GM19099 (cell line): ENCODE results near the gene CAGE1.

Source experiments
- POLR2A ChIP-seq: IDR thresholded peaks from 3 replicates; pipeline ENCODE4 v1.6.1; 2011; ENCODE audit warnings: low read depth; ENCODE audit not compliant: insufficient read length; ENCODE audit errors: extremely low read depth

The CAGE1 gene

DNA sequence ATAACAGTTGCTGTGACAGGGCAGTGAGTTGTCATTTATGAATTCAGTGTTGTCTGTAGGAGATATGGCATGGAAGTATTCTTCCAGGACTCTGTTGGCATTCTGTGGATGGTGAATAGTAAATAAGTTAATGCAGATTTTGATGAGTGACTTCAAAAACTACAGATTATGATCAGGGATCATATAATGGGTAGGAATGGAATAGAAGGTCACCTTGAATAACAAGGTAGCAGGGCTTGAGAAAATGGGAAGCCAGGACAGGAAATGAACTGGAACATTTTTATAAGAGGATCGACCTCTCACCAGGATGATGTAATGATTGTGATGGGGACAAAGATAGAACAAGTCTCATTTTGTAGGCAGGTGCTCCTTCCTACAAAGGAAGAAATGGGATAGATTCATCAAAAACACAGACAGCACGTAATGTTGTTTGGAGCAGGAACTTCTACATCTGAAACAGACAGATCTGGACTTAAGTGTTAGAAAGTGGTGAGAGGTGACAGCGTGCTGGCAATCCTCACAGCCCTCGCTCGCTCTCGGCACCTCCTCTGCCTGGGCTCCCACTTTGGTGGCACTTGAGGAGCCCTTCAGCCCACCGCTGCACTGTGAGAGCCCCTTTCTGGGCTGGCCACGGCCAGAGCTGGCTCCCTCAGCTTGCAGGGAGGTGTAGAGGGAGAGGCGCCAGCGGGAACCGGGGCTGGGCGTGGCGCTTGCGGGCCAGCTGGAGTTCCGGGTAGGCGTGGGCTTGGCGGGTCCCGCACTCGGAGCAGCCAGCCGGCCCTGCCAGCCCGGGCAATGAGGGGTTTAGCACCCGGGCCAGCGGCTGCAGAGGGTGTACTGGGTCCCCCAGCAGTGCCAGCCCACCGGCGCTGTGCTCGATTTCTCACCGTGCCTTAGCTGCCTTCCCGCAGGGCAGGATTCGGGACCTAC lies 45.7 kb downstream of the CAGE1 start:
- no peak for TF ChIP-seq POLR2A

DNA sequence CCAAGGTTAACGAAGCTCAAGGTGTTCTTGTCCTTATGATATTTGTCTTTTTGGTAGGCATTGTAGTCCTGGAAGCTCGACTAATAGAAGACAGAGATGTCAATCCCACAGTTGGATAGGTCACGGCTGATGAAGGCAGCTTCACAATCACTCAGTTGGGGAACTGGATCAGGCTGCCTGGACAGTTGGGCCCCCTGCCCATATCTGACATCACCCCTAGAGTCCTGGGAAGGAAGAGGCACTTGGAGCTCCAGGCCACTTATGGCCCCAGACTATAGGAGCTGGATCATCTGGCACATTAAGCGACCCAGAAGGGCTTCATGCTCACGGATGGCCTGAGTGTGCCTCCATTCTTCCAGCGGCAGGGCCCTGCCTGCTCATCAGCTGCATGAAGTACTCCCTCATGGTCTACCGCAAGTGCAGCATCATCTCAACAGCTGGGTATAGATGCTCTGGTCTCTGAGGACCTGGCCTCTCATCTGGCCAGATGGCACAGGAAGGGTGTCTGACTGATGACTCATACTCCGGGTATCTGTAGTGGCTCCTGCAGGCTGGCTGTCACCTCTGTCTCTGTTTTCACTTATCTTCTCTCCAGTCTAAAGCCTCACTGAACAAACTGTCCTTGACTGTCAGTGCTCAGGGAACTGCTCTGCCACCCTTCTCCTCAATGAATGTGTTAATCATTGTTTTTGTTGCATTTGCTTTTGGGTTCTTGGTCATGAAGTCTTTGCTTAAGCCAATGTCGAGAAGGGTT lies 47.4 kb downstream of the CAGE1 start:
- no peak for TF ChIP-seq POLR2A

GRCh38 chr6:7341271-7341670 lies 48.3 kb downstream of the CAGE1 start:
- no peak for TF ChIP-seq POLR2A

- TF ChIP-seq POLR2A: no peak
These were observed 51.5 kb downstream of the CAGE1 start for GRCh38 chr6:7338031-7338430.

GRCh38 chr6:7335519-7335918 lies 54.0 kb downstream of the CAGE1 start:
- TF ChIP-seq POLR2A: no peak

GRCh38 chr6:7334685-7335084 lies 54.9 kb downstream of the CAGE1 start:
- TF ChIP-seq POLR2A: no peak

DNA sequence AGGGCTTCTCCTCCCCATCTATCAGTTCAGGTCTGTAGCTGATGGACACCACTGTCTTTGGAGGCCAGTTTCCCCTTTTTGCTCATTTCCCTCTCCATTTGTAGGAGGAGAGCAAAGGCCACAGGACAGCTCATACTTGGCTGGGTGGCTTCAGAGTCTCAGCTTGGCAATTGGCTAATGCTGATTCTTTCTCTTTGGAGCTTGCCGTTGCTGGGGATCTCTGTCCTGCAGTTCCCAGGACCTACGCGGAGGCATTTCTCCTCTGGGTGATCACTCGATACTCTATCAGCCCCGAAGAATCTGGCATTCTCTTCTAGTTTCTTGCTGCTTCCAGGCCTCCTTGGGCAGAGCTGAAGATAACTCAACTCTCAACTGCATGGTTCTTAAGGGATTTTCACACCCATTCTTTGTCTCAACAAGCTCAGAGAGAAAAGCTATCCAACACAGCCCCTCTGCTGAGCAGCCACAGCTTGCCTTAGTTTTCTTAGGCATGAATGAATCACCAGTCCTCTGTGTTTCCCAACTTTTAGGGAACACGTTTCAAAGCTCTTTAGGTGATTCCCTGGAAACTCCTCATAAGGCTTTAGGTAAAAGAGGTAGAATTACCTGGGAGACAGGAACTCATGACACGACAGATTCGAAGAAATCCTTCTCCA lies 57.3 kb downstream of the CAGE1 start:
- no peak for TF ChIP-seq POLR2A

- no peak for TF ChIP-seq POLR2A
These were observed 58.1 kb downstream of the CAGE1 start for GRCh38 chr6:7331452-7331851.

GRCh38 chr6:7328243-7328642 lies 61.3 kb downstream of the CAGE1 start:
- TF ChIP-seq POLR2A: no peak

DNA sequence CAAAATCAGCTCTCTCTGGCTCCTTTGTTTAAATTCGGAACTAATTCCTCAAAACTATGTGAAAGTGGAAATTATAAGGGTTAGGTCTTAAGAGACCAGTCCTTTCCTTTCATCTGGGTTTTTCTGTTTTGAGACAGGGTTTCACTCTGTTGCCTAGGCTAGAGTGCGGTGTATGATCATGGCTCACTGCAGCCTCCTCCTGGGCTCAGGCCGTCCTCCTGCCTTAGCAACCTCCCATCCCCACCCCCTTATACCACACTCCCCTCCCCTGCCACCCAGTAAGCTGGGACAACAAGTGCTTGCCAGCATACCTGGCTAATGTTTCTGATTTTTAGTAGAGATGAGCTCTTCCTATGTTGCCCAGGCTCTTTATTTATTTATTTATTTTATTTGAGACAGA lies 63.8 kb downstream of the CAGE1 start:
- no peak for TF ChIP-seq POLR2A

- no peak for TF ChIP-seq POLR2A
These were observed 65.0 kb downstream of the CAGE1 start for GRCh38 chr6:7324520-7324919.

DNA sequence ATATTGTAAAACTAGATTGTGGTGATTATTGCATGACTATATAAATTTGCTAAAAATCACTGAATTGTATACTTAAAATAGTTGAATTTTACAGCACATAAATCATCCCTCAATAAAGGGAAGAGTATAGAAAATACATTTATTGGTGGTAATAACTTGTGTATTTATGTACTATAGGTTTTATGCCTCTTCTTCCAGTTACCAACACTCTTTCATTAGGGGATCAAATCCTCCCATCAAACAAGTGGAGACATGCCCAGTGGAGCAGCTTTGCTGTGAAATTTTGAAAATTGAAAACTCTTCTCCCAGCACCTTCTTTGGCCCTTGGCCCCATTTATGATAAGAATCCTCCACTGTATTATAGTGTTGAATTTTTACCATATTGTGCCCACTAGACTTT lies 66.5 kb downstream of the CAGE1 start:
- TF ChIP-seq POLR2A: no peak

DNA sequence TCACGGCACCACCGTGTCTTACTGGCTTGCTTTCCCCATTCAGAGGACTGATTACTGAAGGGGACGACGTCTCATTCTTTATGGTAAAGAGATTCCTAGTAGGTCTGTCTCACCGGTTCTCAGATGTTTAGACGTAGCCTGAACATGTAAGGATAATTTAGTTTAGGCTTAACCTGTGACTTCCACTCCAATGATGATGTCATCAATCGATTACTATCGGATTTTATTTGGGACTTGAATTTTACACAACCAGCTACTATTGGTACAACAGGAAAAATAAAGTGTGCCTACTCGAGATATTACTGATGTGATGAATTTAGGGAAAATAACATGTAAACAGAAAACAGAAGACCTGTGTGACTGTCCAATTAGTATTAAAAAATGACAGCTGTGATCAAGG lies 72.0 kb downstream of the CAGE1 start:
- no peak for TF ChIP-seq POLR2A

DNA sequence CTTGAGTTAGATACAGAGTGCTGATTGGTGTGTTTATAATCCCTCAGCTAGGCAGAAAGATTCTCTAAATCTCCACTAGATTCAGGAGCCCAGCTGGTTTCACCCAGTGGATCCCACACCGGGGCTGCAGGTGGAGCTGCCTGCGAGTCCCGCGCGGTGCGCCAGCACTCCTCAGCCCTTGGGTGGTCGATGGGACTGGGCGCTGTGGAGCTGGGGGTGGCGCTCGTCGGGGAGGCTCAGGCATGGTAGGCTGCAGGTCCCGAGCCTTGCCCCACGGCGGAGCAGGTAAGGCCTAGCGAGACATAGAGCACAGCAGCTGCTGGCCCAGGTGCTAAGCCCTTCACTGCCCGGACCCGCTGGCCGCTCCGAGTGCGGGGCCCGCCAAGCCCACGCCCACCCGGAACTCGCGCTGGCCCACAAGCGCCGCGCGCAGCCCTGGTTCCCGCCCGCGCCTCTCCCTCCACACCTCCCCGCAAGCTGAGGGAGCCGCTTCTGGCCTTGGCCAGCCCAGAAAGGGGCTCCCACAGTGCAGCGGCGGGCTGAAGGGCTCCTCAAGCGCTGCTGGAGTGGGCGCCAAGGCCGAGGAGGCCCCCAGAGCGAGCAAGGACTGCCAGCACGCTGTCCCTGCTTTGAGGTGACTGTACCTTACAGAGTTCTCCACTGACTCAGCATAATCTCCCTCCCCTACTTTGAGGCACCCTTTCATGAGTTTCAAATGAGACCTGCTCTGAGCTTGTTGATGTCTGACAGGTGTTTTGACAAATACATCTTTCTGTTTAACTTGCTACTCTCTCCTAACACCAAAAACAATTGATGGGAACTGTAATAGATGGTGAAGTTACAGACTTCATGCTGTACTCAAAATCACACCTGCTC lies 72.6 kb downstream of the CAGE1 start:
- no peak for TF ChIP-seq POLR2A

DNA sequence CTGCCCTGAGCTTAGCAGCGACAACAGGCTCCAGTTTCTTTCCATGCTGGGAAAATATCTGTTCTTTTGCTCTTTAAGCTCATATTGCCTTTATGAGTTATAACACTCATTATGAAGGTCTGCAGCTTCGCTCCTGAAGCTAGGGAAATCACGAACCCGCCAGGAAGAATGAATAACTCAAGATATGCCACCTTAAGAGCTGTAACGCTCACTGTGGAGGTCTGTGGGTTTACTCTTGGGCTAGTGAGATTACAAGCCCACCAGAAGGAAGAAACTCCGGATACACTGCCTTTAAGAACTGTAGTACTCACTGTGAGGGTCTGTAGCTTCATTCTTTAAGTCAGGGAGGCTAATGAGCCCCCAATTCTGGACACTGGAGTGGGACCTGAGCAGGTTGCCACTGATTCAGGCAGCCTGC lies 73.6 kb downstream of the CAGE1 start:
- TF ChIP-seq POLR2A: no peak

GRCh38 chr6:7314414-7314813 lies 75.1 kb downstream of the CAGE1 start:
- TF ChIP-seq POLR2A: no peak
